Bronchial epithelial cell (primary cell): Measurements from ENCODE around the gene NCF2. TPM values are rescaled to one million over a fixed set of nuclear protein-coding genes. Genes with fewer than 3 reads are reported as not detected.

Source experiments
- DNase-seq: peaks from one replicate; pipeline ENCODE4 v3.0.0-alpha.2; 2010; ENCODE audit warnings: low read depth
- FAIRE-seq: peaks from 2 replicates; lab custom pipeline; 2011; peaks lifted over from hg19 to GRCh38; lab: Jason Lieb, UNC
- H3K27me3 ChIP-seq: 2 replicates; pipeline ENCODE4 v1.5.1; 2011; ENCODE audit warnings: low read length; ENCODE audit not compliant: control insufficient read depth, insufficient read depth
- H3K36me3 ChIP-seq: 2 replicates; pipeline ENCODE4 v1.5.1; 2011; ENCODE audit warnings: low read length; ENCODE audit not compliant: control insufficient read depth, insufficient read depth
- H3K4me3 ChIP-seq: 2 replicates; pipeline ENCODE4 v1.5.1; 2011; ENCODE audit warnings: mild to moderate bottlenecking, low read depth, low read length, control low read depth
- CTCF ChIP-seq: IDR thresholded peaks from 2 replicates; pipeline ENCODE4 v1.5.1; 2011; ENCODE audit warnings: mild to moderate bottlenecking, moderate library complexity, low read length, control low read depth, inconsistent platforms; ENCODE audit not compliant: insufficient read depth, severe bottlenecking
- total RNA-seq: library from RNA; depleted of rRNA; stranded (reverse); fragments of >200 nt; gene quantifications from 2 replicates; pipeline ENCODE4 v1.2.1, GENCODE V29; 2014

Gene NCF2
- total RNA-seq, 1 donor from 2014 or later: 96.4 TPM

- Histone ChIP-seq H3K36me3 (peaks cover 2% of the 10 kb centered on the region), H3K4me3 (no peak overlapping the region), H3K27me3 (no peaks in the 10 kb centered on the region)
- DNase-seq (no peak), FAIRE-seq (no peak)
- TF ChIP-seq CTCF: no peak
These were observed 31.2 kb downstream of the NCF2 start for GRCh38 chr1:183559061-183559460.

- peaks cover 15% of the 10 kb centered on the region for H3K36me3 ChIP-seq
- no peak for FAIRE-seq
These were observed 35.7 kb downstream of the NCF2 start for GRCh38 chr1:183554577-183554976.

GRCh38 chr1:183553764-183554163, 36.5 kb downstream of the NCF2 start:
- no peak for DNase-seq
- H3K27me3 ChIP-seq: no peaks in the 10 kb centered on the region
- no peak overlapping the region for H3K4me3 ChIP-seq
- H3K36me3 ChIP-seq: peaks cover 15% of the 10 kb centered on the region
- TF ChIP-seq CTCF: no peak
- FAIRE-seq: no peak

More at GRCh38 chr1:183554577-183554976, 35.7 kb downstream of the NCF2 start:
- no peak for TF ChIP-seq CTCF
- H3K4me3 ChIP-seq: no peak overlapping the region
- DNase-seq: no peak
- no peaks in the 10 kb centered on the region for H3K27me3 ChIP-seq

- no peak for DNase-seq
- no peak for FAIRE-seq
- no peak for TF ChIP-seq CTCF
- no peak overlapping the region for H3K4me3 ChIP-seq
- no peaks in the 10 kb centered on the region for H3K27me3 ChIP-seq
- peaks cover 15% of the 10 kb centered on the region for H3K36me3 ChIP-seq
These were observed 36.9 kb downstream of the NCF2 start for GRCh38 chr1:183553331-183553730.

GRCh38 chr1:183552891-183553290, 37.4 kb downstream of the NCF2 start:
- Histone ChIP-seq H3K27me3 (no peaks in the 10 kb centered on the region), H3K36me3 (peaks cover 16% of the 10 kb centered on the region)
- FAIRE-seq: no peak

More at GRCh38 chr1:183552891-183553290, 37.4 kb downstream of the NCF2 start:
- TF ChIP-seq CTCF: no peak
- no peak for DNase-seq
- no peak overlapping the region for H3K4me3 ChIP-seq
